Measurements from ENCODE around the gene PLSCR3.

The PLSCR3 gene

GRCh38 chr17:7346761-7347614 lies 47.3 kb downstream of the PLSCR3 start:
- no peak for DNase-seq

DNA sequence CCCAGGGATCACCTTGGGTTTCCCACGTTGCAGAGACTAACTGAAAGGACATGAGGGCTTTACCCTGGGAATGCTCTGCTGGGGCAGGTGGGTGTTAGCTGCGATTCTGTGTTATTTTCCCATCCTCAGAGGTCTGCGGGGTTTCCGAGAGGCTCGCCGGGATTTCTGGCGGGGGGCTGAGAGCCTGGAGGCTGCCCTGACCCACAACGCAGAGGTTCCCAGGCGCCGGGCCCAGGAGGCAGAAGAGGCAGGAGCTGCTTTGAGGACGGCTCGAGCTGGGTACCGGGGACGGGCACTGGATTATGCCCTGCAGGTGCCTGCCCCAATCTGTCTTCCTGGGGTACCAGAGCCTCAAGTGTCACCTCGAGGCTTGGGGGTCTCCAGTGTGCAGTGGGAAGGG lies 51.1 kb downstream of the PLSCR3 start:
- no peak for DNase-seq

DNA sequence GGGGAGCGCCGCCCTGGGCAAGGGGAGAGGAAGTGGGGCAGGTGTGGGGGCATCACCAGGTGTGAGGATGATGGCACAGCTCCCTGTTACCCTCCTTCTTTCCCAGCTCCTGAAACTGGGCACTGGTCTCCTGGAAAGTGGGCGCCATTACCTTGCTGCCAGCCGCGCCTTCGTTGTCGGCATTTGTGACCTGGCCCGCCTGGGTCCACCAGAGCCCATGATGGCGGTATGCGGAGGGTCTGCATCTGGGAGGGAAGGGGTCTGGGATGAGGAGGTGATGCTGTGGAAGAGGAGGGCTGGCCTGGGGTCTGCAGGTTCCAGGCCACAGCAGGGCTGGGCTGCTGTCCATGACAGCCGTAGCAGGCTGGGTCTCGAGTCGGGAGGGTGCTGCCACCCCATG lies 52.5 kb downstream of the PLSCR3 start:
- no peak for DNase-seq

- no peak for DNase-seq
Observed at GRCh38 chr17:7340179-7340578, 54.1 kb downstream of the PLSCR3 start.

All from stimulated activated CD4-positive, alpha-beta T cell treated with anti-CD3 and anti-CD28 coated beads, Interleukin-2, amount 100 ng/mL, for 48 hours (primary cell).